ENCODE data around the gene ID1.
A peak's percentile ranks its signal among the peaks of the same experiment; 100 is the strongest.
"Not testable (repeated sequence)": the region's sequence is repeated elsewhere in the genome, so short reads cannot be mapped to it uniquely, and the experiment has no call there.

ID1 gene

GRCh38 chr20:31602431-31602778, 2.7 kb upstream of the ID1 start:
- DNase-seq (ENCODE audit: low read depth in 2 of 2) = no peak

DNA sequence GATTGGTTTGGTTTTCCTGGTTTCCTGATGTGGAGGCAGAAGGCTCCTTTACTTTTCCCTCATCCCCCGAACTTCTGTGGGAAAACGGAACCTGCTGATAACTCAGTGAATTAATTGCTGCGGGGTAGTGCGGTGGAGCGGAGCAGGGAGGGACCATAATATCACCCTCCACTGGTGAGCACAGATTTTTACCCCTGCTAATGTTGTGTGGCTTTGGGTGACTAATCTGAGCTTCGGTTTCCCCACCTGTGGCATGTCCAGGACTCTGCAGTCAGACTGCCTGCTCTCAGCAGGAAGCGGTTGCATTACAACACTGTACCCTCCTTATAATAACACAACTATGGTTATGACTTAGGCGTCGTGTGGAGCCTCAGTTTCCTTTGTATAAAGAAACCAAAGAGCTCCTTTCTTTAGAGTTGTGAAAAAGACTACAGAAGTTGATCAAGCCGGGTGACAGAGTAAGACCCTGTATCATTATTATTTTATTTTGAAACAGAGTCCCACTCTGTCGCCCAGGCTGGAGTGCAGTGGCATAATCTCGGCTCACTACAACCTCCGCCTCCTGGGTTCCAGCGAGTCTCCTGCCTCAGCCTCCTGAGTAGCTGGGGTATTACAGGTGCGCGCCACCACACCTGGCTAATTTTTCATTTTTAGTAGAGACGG, 2.2 kb upstream of the ID1 start:
- DNase-seq (ENCODE audit: low read depth in 2 of 2) = peak; percentile 30 to 34

DNA sequence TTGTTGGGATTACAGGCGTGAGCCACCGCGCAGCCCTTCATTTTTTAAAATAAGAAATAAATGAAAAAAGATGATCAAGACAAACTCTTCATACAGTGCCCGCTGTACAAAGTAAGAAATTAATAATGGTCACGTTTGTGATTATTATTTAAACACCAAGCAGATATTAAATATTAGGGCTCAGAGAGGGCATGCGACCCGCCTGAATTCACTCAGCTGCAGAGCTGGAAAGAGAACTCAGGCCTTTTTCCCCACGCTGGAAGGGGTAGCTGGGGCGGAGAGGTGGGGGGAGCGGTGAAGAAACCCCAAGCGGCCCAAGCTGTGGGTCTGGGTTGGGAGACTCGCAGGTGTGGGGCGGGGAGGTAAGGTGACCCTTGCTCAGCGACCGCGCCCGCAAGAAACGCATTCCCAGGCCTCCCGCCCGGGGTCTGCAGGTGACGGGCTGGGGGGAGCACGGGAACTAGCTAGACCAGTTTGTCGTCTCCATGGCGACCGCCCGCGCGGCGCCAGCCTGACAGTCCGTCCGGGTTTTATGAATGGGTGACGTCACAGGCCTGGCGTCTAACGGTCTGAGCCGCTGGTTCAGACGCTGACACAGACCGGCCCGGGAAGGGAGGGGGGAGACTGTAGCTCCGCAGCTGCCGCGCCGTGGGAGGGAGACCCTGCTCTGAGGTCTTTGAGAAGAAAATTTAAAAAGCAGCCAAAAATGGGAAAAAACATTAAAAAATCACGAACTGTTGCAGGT, 1.1 kb upstream of the ID1 start:
- peak; percentile 38 to 56 for DNase-seq (ENCODE audit: low read depth in 2 of 2)

GRCh38 chr20:31604567-31605030, 490 bp upstream of the ID1 start:
- DNase-seq (ENCODE audit: low read depth in 2 of 2) = no peak

DNA sequence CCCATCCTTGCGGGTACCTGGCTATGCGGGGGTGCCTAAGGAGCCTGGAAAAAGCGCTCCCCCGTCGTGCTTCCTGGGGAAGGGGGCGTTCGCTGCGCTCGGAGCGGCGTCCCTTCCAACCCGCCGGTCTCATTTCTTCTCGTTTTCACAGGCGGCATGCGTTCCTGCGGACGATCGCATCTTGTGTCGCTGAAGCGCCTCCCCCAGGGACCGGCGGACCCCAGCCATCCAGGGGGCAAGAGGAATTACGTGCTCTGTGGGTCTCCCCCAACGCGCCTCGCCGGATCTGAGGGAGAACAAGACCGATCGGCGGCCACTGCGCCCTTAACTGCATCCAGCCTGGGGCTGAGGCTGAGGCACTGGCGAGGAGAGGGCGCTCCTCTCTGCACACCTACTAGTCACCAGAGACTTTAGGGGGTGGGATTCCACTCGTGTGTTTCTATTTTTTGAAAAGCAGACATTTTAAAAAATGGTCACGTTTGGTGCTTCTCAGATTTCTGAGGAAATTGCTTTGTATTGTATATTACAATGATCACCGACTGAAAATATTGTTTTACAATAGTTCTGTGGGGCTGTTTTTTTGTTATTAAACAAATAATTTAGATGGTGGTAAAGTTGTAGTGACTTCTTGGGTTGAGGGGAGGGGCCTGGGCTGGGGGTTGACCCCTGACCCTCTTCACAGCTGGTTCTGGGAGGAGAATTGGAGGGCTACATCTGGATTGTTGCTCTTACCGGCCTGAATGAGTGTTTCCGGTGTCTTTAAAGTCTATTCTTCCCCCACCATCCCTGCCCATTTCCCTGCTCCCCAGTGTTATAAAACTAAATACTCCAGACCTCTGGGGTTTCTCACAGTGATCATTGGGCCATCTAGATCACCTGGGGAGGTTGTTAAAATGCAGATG, 1.1 kb downstream of the ID1 start:
- DNase-seq (ENCODE audit: low read depth in 2 of 2) = no peak

- no peak for DNase-seq (ENCODE audit: low read depth in 2 of 2)
Observed at GRCh38 chr20:31606804-31607639, 1.9 kb downstream of the ID1 start.

DNA sequence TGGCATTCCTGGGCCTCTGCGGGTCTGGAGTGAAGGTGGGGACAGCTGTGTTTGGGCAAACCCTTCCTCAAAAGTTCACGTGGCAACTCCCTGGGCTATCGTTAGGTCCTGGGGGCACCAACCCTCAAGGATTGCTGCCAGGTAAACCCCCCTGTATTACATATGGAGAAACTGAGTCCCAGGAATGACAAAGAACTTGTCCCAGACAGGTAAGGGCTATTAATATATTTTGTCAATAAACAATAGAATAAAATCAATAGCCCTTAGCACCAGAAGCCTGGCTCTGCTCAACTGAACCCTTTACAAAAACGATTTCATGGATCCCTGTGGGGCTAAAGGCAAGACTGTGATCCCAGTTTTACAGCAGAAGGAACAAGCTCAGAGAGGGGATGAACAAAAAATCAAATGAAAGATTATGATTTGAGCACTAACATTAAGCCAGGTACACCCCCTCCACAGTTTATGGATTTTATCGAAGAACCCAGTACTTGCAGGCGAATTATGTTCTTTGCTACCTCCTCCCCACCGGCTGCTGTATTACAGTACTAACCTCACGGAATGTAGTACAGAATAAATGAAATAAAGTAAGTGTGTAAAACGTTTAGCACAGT, 2.7 kb downstream of the ID1 start:
- DNase-seq (ENCODE audit: low read depth in 2 of 2) = no peak

DNA sequence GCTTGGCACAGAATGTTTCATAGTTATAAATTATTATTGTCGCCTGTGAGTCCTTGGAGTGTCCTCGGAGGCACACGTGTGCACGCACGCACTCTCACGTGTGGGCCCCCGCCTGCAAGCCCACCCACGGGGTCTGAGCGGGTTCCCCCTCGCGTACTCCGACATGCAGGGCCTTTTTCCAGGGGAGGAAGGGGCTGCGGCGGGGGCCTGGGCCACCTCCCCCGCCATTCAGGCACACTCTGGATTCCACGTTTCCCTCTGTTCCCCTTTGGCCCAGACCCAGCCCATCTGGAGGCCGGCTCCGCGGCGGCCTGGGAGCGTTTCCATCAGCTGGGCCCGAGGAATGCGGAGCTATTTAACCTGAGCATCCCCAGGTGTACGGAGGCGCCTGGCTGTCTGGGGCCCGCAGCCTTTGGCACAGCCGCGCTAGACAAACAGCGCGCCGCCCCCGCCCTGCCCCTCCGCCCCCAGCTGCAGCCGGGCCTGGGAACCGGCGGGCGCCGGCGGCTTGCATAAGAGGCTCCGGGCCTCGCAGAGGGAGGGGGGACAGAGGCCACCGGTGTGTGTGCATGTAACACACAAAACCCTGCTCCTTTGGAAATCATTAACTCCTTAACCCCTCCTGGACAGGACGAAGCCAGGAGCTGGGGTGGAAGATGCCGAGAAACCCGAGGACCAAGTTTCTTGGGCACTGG, 3.3 kb downstream of the ID1 start:
- DNase-seq (ENCODE audit: low read depth in 2 of 2) = no peak

- not testable (repeated sequence) for DNase-seq (ENCODE audit: low read depth in 2 of 2)
Observed at GRCh38 chr20:31612271-31612640, 7.2 kb downstream of the ID1 start.

- no peak for DNase-seq (ENCODE audit: low read depth in 2 of 2)
Observed at GRCh38 chr20:31615416-31615815, 10.3 kb downstream of the ID1 start.

GRCh38 chr20:31617432-31618104, 12.5 kb downstream of the ID1 start:
- no peak for DNase-seq (ENCODE audit: low read depth in 2 of 2)

GRCh38 chr20:31620246-31620645, 15.2 kb downstream of the ID1 start:
- DNase-seq (ENCODE audit: low read depth in 2 of 2) = no peak

- DNase-seq (ENCODE audit: low read depth in 2 of 2) = not testable (repeated sequence)
Observed at GRCh38 chr20:31623123-31623505, 18.0 kb downstream of the ID1 start.

- not testable (repeated sequence) for DNase-seq (ENCODE audit: low read depth in 2 of 2)
Observed at GRCh38 chr20:31626534-31626933, 21.4 kb downstream of the ID1 start.

- not testable (repeated sequence) for DNase-seq (ENCODE audit: low read depth in 2 of 2)
Observed at GRCh38 chr20:31628057-31628456, 23.0 kb downstream of the ID1 start.

- DNase-seq (ENCODE audit: low read depth in 2 of 2) = no peak
Observed at GRCh38 chr20:31630187-31630790, 25.2 kb downstream of the ID1 start.

- DNase-seq (ENCODE audit: low read depth in 2 of 2) = no peak
Observed at GRCh38 chr20:31632548-31633338, 27.7 kb downstream of the ID1 start.

- DNase-seq (ENCODE audit: low read depth in 2 of 2) = no peak
Observed at GRCh38 chr20:31633339-31633914, 28.3 kb downstream of the ID1 start.
